ENCODE measurements around the gene APCDD1.

Gene APCDD1

GRCh38 chr18:10453261-10453805 lies 1.1 kb upstream of the APCDD1 start:
- DNase-seq (ENCODE audit: extremely low spot score): no peak
- TF ChIP-seq CTCF (IDR thresholded peaks at IDR 0.05; ENCODE audit: control extremely low read depth, extremely low read depth, low read depth, missing control alignments): no peak
- CTCF ChIA-PET: no interaction called here
- POLR2A ChIA-PET: no interaction called here

GRCh38 chr18:10454681-10455557 lies 484 bp downstream of the APCDD1 start:
- TF ChIP-seq CTCF (IDR thresholded peaks at IDR 0.05; ENCODE audit: control extremely low read depth, extremely low read depth, low read depth, missing control alignments): no peak
- CTCF ChIA-PET: no interaction called here
- DNase-seq (ENCODE audit: extremely low spot score): no peak
- POLR2A ChIA-PET: no interaction called here

GRCh38 chr18:10455726-10456453 lies 1.5 kb downstream of the APCDD1 start:
- ChIA-PET POLR2A (no interaction called here), CTCF (no interaction called here)
- no peak for TF ChIP-seq CTCF (IDR thresholded peaks at IDR 0.05; ENCODE audit: control extremely low read depth, extremely low read depth, low read depth, missing control alignments)
- no peak for DNase-seq (ENCODE audit: extremely low spot score)

GRCh38 chr18:10456718-10457117 lies 2.3 kb downstream of the APCDD1 start:
- POLR2A ChIA-PET: no interaction called here

GRCh38 chr18:10457128-10457527 lies 2.7 kb downstream of the APCDD1 start:
- POLR2A ChIA-PET: no interaction called here
- CTCF ChIA-PET: interaction anchor here (1.3 kb wide), 1 partner anchor 27 kb away, joined by 3 read pairs; no protein-coding TSS in a partner anchor
- DNase-seq (ENCODE audit: extremely low spot score): no peak
- TF ChIP-seq CTCF (IDR thresholded peaks at IDR 0.05; ENCODE audit: control extremely low read depth, extremely low read depth, low read depth, missing control alignments): no peak

More at GRCh38 chr18:10456718-10457117, 2.3 kb downstream of the APCDD1 start:
- CTCF ChIA-PET: no interaction called here
- DNase-seq (ENCODE audit: extremely low spot score): no peak
- no peak for TF ChIP-seq CTCF (IDR thresholded peaks at IDR 0.05; ENCODE audit: control extremely low read depth, extremely low read depth, low read depth, missing control alignments)

- POLR2A ChIA-PET: no interaction called here
- no peak for TF ChIP-seq CTCF (IDR thresholded peaks at IDR 0.05; ENCODE audit: control extremely low read depth, extremely low read depth, low read depth, missing control alignments)
- DNase-seq (ENCODE audit: extremely low spot score): no peak
- CTCF ChIA-PET: interaction anchor here (1.3 kb wide), 1 partner anchor 26 kb away, joined by 3 read pairs; no protein-coding TSS in a partner anchor
Measured at GRCh38 chr18:10457767-10458166, 3.3 kb downstream of the APCDD1 start.
